CD8-positive, alpha-beta memory T cell (primary cell): ENCODE data around the gene BICD1. TPM values are rescaled to one million over a fixed set of nuclear protein-coding genes. Genes with fewer than 3 reads are reported as not detected.

Source experiments
- CTCF ChIA-PET: fragments of 350-600 bp; sonication (Branson Sonifier 250); formaldehyde crosslinking; loops from one replicate; lab custom pipeline; 2021; ENCODE audit warnings: antibody characterized with exemption; lab: Charles Lee
- POLR2A ChIA-PET: fragments of 350-600 bp; sonication (Branson Sonifier 250); formaldehyde crosslinking; loops from one replicate; lab custom pipeline; 2021; ENCODE audit warnings: antibody characterized with exemption; lab: Charles Lee
- DNase-seq, 5 donors: peaks; one replicate each; pipeline versions ENCODE4 v3.0.0 to v3.0.0-alpha.2; 2020 to 2022; ENCODE audit warnings: mixed read lengths in 1 of 5
- H3K27ac ChIP-seq: one replicate; pipeline ENCODE4 v1.7.0; 2013; ENCODE audit warnings: low read depth, mild to moderate bottlenecking, low read length, moderate library complexity
- H3K27me3 ChIP-seq: 2 replicates; pipeline ENCODE4 v1.7.0; 2013; ENCODE audit warnings: low read length, mild to moderate bottlenecking; ENCODE audit not compliant: insufficient read depth, poor library complexity, severe bottlenecking
- H3K36me3 ChIP-seq: 2 replicates; pipeline ENCODE4 v1.7.0; 2013; ENCODE audit warnings: mild to moderate bottlenecking, low read length, moderate library complexity; ENCODE audit not compliant: insufficient read depth
- H3K4me1 ChIP-seq: 2 replicates; pipeline ENCODE4 v1.7.0; 2013; ENCODE audit warnings: mild to moderate bottlenecking, low read length, moderate library complexity; ENCODE audit not compliant: insufficient read depth
- H3K4me3 ChIP-seq: 2 replicates; pipeline ENCODE4 v1.7.0; 2013; ENCODE audit warnings: mild to moderate bottlenecking, low read length
- H3K9me3 ChIP-seq: 2 replicates; pipeline ENCODE4 v1.7.0; 2013; ENCODE audit warnings: mild to moderate bottlenecking, low read length
- H3K27ac Mint-ChIP-seq, 8 donors: one replicate each; pipeline ENCODE4 v1.8.0; 2020 to 2021; ENCODE audit warnings: mixed read lengths in 8 of 8, mild to moderate bottlenecking in 6 of 8, inconsistent platforms in 3 of 8, moderate library complexity in 3 of 8
- H3K27me3 Mint-ChIP-seq, 2 donors: one replicate each; pipeline ENCODE4 v1.8.0; 2020 to 2021; ENCODE audit warnings: mixed read lengths in 2 of 2, mild to moderate bottlenecking in 1 of 2, moderate library complexity in 1 of 2
- H3K36me3 Mint-ChIP-seq, 3 donors: one replicate each; pipeline ENCODE4 v1.8.0; 2020 to 2021; ENCODE audit warnings: mixed read lengths in 3 of 3, inconsistent platforms in 1 of 3, mild to moderate bottlenecking in 1 of 3
- H3K4me1 Mint-ChIP-seq, 3 donors: one replicate each; pipeline ENCODE4 v1.8.0; 2020 to 2021; ENCODE audit warnings: mixed read lengths in 3 of 3, inconsistent platforms in 1 of 3, mild to moderate bottlenecking in 1 of 3
- H3K4me3 Mint-ChIP-seq, 7 donors: one replicate each; pipeline ENCODE4 v1.8.0; 2020 to 2021; ENCODE audit warnings: mixed read lengths in 7 of 7, mild to moderate bottlenecking in 6 of 7, moderate library complexity in 4 of 7, inconsistent platforms in 2 of 7
- H3K9me3 Mint-ChIP-seq, 5 donors: one replicate each; pipeline ENCODE4 v1.8.0; 2020 to 2022; ENCODE audit warnings: mixed read lengths in 5 of 5, mild to moderate bottlenecking in 3 of 5, moderate library complexity in 2 of 5, inconsistent platforms in 1 of 5
- polyA plus RNA-seq: library from polyadenylated mRNA; unstranded; fragments of 300-500 nt; fragmentation: Illumina TruSeq; gene quantifications from one replicate; pipeline ENCODE4 v1.2.3, GENCODE V29; 2021
- total RNA-seq, 2 experiments: library from RNA; stranded (reverse); gene quantifications; one replicate each; pipeline ENCODE4 v1.2.3, GENCODE V29; 2021

BICD1 gene
- total and polyA plus RNA-seq, 3 experiments from 2014 or later, result 8.7 to 20.5 (median 18.0) TPM

DNA sequence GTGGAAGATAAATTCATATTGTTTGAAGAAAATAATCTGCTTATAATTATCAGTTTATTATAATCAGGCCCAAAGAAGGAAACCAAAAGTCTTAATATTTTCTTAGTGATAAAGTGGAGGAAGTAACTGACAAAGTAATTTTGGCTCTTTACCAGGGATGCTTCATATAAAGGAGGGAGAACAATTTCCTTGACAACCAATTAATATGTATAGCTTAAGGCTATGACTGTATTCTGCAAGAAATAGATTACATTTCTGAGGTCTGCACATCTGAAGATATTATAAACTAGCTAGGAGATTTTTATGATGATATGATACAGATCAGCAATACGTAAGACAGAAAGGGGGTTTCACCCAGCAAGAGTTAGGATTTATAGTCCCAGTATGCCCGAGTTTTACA, 90.8 kb downstream of the BICD1 start:
- H3K36me3 ChIP-seq, result no peaks in the 10 kb centered on the region
- H3K27me3 Mint-ChIP-seq, result no peaks in the 10 kb centered on the region
- DNase-seq, result no peak
- H3K9me3 Mint-ChIP-seq, result peaks cover 22 to 31% (median 27%) of the 10 kb centered on the region in 5 donors
- H3K27me3 ChIP-seq, result no peaks in the 10 kb centered on the region
- no peak overlapping the region for H3K27ac ChIP-seq
- no peaks in the 10 kb centered on the region for H3K9me3 ChIP-seq
- H3K4me3 Mint-ChIP-seq, result no peak overlapping the region
- H3K27ac Mint-ChIP-seq, result no peak overlapping the region
- peaks cover 2 to 37% (median 2%) of the 10 kb centered on the region in 3 donors for H3K36me3 Mint-ChIP-seq
- ChIA-PET CTCF (interaction anchor here (2.0 kb wide), 1 partner anchor 20 kb away, joined by 4 read pairs; no protein-coding TSS in a partner anchor), POLR2A (no interaction called here)
- no peak overlapping the region for H3K4me3 ChIP-seq
- H3K4me1 ChIP-seq, result no peaks in the 10 kb centered on the region
- H3K4me1 Mint-ChIP-seq, result peaks cover 0 to 1% (median 0%) of the 10 kb centered on the region in 3 donors

DNA sequence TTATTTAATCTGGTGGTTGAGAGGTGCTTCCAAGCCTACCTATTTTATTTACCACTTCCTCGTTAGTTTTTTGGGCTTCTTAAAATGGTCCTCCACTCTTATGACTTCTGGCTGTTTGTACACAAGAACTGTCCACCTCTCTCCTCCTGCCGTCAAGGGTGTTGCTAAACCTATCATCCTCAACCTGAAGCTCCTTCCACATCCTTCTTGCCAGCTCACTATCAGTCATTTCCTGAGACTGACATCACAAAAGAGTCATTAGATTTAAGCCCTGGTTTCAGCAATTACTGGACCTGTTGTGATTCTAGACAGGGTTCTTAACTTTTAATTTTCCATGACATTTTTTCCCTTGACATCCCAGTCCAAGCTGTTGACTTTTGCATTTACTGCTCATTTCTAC, 91.9 kb downstream of the BICD1 start:
- no peaks in the 10 kb centered on the region for H3K4me1 ChIP-seq
- H3K4me1 Mint-ChIP-seq, result peaks cover 0 to 1% (median 0%) of the 10 kb centered on the region in 3 donors
- ChIA-PET CTCF (no interaction called here), POLR2A (no interaction called here)
- H3K9me3 ChIP-seq, result no peaks in the 10 kb centered on the region
- H3K9me3 Mint-ChIP-seq, result peaks cover 15 to 25% (median 21%) of the 10 kb centered on the region in 5 donors
- no peak for DNase-seq
- H3K27ac ChIP-seq, result no peak overlapping the region
- no peak overlapping the region for H3K4me3 ChIP-seq
- H3K27me3 ChIP-seq, result no peaks in the 10 kb centered on the region
- no peaks in the 10 kb centered on the region for H3K27me3 Mint-ChIP-seq
- no peaks in the 10 kb centered on the region for H3K36me3 ChIP-seq
- H3K27ac Mint-ChIP-seq, result peak overlapping the region in 3 of 8 donors; percentile 11 to 37 (median 12)
- peaks cover 2 to 27% (median 2%) of the 10 kb centered on the region in 3 donors for H3K36me3 Mint-ChIP-seq
- no peak overlapping the region for H3K4me3 Mint-ChIP-seq

- ChIA-PET CTCF (no interaction called here), POLR2A (no interaction called here)
- Histone ChIP-seq H3K27me3 (no peaks in the 10 kb centered on the region), H3K4me3 (no peak overlapping the region), H3K9me3 (no peaks in the 10 kb centered on the region), H3K27ac (no peak overlapping the region), H3K4me1 (no peaks in the 10 kb centered on the region), H3K36me3 (no peaks in the 10 kb centered on the region)
- peaks cover 0 to 5% (median 4%) of the 10 kb centered on the region in 5 donors for H3K9me3 Mint-ChIP-seq
- no peak for DNase-seq
- H3K27me3 Mint-ChIP-seq, result no peaks in the 10 kb centered on the region
- H3K36me3 Mint-ChIP-seq, result peaks cover 0 to 6% (median 3%) of the 10 kb centered on the region in 3 donors
- peaks cover 0 to 1% (median 0%) of the 10 kb centered on the region in 3 donors for H3K4me1 Mint-ChIP-seq
- H3K4me3 Mint-ChIP-seq, result no peak overlapping the region
- H3K27ac Mint-ChIP-seq, result no peak overlapping the region
Observed at GRCh38 chr12:32201096-32201495, 94.4 kb downstream of the BICD1 start.

DNA sequence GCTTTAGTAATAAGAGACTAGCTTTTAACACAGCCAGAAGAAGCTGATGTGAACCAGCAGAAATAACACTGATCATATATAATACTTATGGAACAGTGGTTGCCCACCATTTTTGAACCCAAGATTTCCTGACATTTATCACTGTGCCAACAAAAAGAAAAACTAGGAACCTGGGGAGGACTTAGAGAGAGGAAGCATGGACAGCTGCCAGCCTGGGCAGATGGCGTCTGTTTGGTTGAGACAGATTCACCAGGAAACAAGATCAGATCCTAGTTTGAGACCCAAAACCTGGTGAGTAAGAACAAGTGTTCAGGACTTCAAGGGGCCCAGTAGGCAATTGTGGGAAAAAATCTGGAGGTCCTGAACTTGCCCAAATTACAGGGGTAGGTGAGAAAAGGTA, 95.3 kb downstream of the BICD1 start:
- no peak for DNase-seq
- POLR2A ChIA-PET, result no interaction called here
- Histone ChIP-seq H3K4me3 (no peak overlapping the region), H3K27ac (no peak overlapping the region), H3K27me3 (no peaks in the 10 kb centered on the region), H3K9me3 (no peaks in the 10 kb centered on the region), H3K36me3 (no peaks in the 10 kb centered on the region), H3K4me1 (no peaks in the 10 kb centered on the region)
- CTCF ChIA-PET, result interaction anchor here (1.1 kb wide), 1 partner anchor 32 kb away, joined by 3 read pairs; no protein-coding TSS in a partner anchor
- H3K27me3 Mint-ChIP-seq, result no peaks in the 10 kb centered on the region
- no peaks in the 10 kb centered on the region for H3K9me3 Mint-ChIP-seq
- H3K36me3 Mint-ChIP-seq, result peaks cover 0 to 2% (median 0%) of the 10 kb centered on the region in 3 donors
- no peak overlapping the region for H3K4me3 Mint-ChIP-seq
- H3K4me1 Mint-ChIP-seq, result peaks cover 0 to 1% (median 0%) of the 10 kb centered on the region in 3 donors
- H3K27ac Mint-ChIP-seq, result no peak overlapping the region

- ChIA-PET POLR2A (no interaction called here), CTCF (interaction anchor here (1.5 kb wide), 1 partner anchor 98 kb away, joined by 3 read pairs; the partner anchor contains the start of gene BICD1)
- H3K4me3 Mint-ChIP-seq, result no peak overlapping the region
- H3K27ac Mint-ChIP-seq, result no peak overlapping the region
- no peaks in the 10 kb centered on the region for H3K27me3 Mint-ChIP-seq
- peaks cover 0 to 2% (median 0%) of the 10 kb centered on the region in 3 donors for H3K36me3 Mint-ChIP-seq
- no peak for DNase-seq
- no peaks in the 10 kb centered on the region for H3K27me3 ChIP-seq
- H3K4me3 ChIP-seq, result no peak overlapping the region
- H3K9me3 ChIP-seq, result no peaks in the 10 kb centered on the region
- H3K9me3 Mint-ChIP-seq, result no peaks in the 10 kb centered on the region
- no peaks in the 10 kb centered on the region for H3K4me1 Mint-ChIP-seq
- H3K4me1 ChIP-seq, result no peaks in the 10 kb centered on the region
- no peaks in the 10 kb centered on the region for H3K36me3 ChIP-seq
- no peak overlapping the region for H3K27ac ChIP-seq
Observed at GRCh38 chr12:32205731-32206130, 99.1 kb downstream of the BICD1 start.

GRCh38 chr12:32208355-32208754, 101.7 kb downstream of the BICD1 start:
- ChIA-PET POLR2A (no interaction called here), CTCF (no interaction called here)
- H3K4me1 ChIP-seq, result no peaks in the 10 kb centered on the region
- Mint-ChIP-seq H3K27ac (peak overlapping the region in 1 of 8 donors; percentile 82), H3K9me3 (no peaks in the 10 kb centered on the region), H3K4me3 (no peak overlapping the region), H3K27me3 (no peaks in the 10 kb centered on the region), H3K36me3 (peaks cover 0 to 4% (median 0%) of the 10 kb centered on the region in 3 donors), H3K4me1 (no peaks in the 10 kb centered on the region)
- H3K9me3 ChIP-seq, result no peaks in the 10 kb centered on the region
- H3K27ac ChIP-seq, result no peak overlapping the region
- no peak overlapping the region for H3K4me3 ChIP-seq
- no peak for DNase-seq
- H3K27me3 ChIP-seq, result no peaks in the 10 kb centered on the region
- H3K36me3 ChIP-seq, result no peaks in the 10 kb centered on the region

GRCh38 chr12:32211066-32211899, 104.6 kb downstream of the BICD1 start:
- no peaks in the 10 kb centered on the region for H3K4me1 Mint-ChIP-seq
- ChIA-PET POLR2A (no interaction called here), CTCF (no interaction called here)
- Histone ChIP-seq H3K27ac (no peak overlapping the region), H3K4me1 (no peaks in the 10 kb centered on the region), H3K9me3 (no peaks in the 10 kb centered on the region), H3K4me3 (no peak overlapping the region), H3K36me3 (no peaks in the 10 kb centered on the region), H3K27me3 (no peaks in the 10 kb centered on the region)
- no peaks in the 10 kb centered on the region for H3K9me3 Mint-ChIP-seq
- peaks cover 3 to 6% (median 6%) of the 10 kb centered on the region in 3 donors for H3K36me3 Mint-ChIP-seq
- H3K27me3 Mint-ChIP-seq, result no peaks in the 10 kb centered on the region
- H3K27ac Mint-ChIP-seq, result no peak overlapping the region
- no peak for DNase-seq
- H3K4me3 Mint-ChIP-seq, result no peak overlapping the region

GRCh38 chr12:32211900-32212156, 105.2 kb downstream of the BICD1 start:
- peaks cover 9 to 12% (median 11%) of the 10 kb centered on the region in 3 donors for H3K36me3 Mint-ChIP-seq
- H3K4me3 ChIP-seq, result no peak overlapping the region
- POLR2A ChIA-PET, result no interaction called here
- no peak overlapping the region for H3K4me3 Mint-ChIP-seq
- H3K27me3 ChIP-seq, result no peaks in the 10 kb centered on the region
- no peaks in the 10 kb centered on the region for H3K4me1 ChIP-seq
- H3K9me3 Mint-ChIP-seq, result no peaks in the 10 kb centered on the region
- H3K4me1 Mint-ChIP-seq, result no peaks in the 10 kb centered on the region
- no peak overlapping the region for H3K27ac ChIP-seq
- no peaks in the 10 kb centered on the region for H3K9me3 ChIP-seq
- no peaks in the 10 kb centered on the region for H3K27me3 Mint-ChIP-seq
- CTCF ChIA-PET, result no interaction called here
- H3K36me3 ChIP-seq, result no peaks in the 10 kb centered on the region
- no peak for DNase-seq
- no peak overlapping the region for H3K27ac Mint-ChIP-seq
